Measurements from ENCODE around the gene THBD.

Gene THBD

DNA sequence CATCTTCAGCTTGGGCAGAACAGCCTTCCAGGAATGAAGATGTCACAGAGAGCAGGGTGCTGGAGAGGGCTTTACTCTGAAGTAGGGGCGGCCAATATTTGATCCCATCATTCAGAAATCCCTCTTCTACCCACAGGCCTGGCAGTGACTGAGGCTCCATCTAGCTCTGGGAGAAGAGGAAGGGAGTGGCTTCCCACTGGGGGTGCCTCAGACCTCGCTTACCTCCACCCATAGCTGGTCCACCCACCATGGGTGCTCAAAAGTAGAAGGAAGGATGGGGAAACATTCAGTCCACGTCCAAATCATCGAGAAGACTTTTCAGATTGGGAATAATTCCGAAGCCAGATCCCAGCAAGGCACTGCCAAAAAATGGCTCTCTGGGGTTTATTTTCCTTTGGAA is 11.8 kb upstream of the THBD start:
- no peak for DNase-seq

- no peak for DNase-seq
Measured at GRCh38 chr20:23060629-23061028, 11.2 kb upstream of the THBD start.

- no peak for DNase-seq
Measured at GRCh38 chr20:23059846-23060245, 10.4 kb upstream of the THBD start.

- DNase-seq = no peak
Measured at GRCh38 chr20:23059001-23059400, 9.5 kb upstream of the THBD start.

DNA sequence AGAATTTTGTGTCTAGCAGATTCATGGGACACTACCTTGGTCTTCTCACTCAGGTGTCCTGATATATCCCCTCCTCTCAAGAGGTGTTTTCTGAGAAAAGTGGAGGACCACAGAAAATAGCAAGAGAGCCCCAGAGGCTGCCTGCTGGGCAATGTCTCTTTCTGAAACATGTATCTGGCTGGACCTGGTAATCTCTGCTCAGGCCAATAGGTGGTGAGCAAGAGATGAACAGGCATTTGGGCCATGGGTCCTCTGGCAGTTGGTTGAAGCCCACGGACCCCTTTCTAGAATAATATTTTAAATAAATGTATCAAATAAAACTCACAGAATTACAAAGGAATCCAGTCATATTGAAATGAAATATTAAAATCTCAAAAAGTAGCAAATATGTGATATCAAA is 8.8 kb upstream of the THBD start:
- no peak for DNase-seq

DNA sequence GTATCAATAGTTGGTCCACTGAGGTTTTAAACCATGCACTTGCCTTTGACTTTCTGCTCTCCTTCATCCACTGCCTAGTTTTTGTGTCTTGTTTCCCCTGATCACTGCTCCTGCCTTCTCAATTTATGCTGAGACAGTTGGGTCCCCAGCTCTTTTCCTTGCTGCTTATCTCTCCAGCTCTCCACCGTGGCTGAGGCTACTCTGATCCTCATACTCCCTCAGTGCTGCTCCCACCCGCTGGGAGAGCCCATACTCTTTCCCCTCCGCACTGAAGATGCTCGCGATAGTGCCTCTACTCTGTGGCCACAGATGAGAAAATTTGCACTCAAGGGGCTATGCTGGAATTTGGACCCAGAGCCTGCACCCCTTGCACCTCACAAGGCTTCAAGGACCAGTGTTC is 3.4 kb upstream of the THBD start:
- no peak for DNase-seq

GRCh38 chr20:23050847-23051627 is 1.6 kb upstream of the THBD start:
- peak; percentile 61 to 72 for DNase-seq

GRCh38 chr20:23050076-23050838 is 785 bp upstream of the THBD start:
- DNase-seq = peak in 1 of 2 experiments; percentile 19

DNA sequence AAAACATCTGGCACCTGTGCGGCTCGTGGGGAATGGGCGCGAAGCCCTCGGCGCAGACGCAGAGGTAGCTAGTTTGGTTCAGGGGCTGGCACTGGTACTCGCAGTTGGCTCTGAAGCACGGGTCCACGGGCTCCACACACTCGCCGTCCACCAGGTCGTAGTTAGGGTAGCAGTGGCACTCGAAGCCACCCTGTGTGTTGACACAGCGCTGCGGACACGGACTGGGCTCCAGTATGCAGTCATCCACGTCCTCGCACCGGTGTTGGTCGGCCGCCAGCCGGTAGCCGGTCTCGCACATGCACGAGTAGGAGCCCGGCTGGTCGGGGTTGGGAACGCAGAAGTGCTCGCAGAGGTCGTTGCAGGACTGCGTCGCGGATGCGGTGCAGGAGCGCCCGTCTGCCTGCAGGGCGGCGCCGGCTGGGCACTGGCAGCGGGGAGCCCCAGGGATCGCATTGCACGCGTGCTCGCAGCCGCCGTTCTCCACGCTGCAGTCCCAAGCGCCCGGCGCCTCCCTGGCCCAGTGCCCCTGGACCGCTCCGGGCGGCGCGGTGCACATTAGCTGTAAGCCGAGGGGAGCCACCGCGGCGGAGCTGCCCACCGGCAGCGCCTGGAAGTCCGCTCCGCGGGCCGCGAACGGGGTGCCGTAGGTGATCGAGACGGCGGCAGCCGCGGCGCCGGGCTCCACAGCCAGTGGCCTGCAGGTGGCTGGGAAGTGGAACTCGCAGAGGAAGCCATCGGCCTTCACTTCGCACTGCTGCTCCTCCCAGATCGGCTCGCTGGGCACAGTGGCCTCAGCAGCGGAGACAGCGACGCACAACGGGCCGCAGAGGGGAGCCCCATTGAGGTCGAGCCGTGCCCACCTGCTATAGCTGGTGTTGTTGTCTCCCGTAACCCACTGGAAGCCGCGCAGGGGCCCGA is 930 bp downstream of the THBD start:
- DNase-seq = peak; percentile 51 to 59

- peak in 1 of 2 experiments; percentile 31 for DNase-seq
Measured at GRCh38 chr20:23047738-23048214, 1.7 kb downstream of the THBD start.

DNA sequence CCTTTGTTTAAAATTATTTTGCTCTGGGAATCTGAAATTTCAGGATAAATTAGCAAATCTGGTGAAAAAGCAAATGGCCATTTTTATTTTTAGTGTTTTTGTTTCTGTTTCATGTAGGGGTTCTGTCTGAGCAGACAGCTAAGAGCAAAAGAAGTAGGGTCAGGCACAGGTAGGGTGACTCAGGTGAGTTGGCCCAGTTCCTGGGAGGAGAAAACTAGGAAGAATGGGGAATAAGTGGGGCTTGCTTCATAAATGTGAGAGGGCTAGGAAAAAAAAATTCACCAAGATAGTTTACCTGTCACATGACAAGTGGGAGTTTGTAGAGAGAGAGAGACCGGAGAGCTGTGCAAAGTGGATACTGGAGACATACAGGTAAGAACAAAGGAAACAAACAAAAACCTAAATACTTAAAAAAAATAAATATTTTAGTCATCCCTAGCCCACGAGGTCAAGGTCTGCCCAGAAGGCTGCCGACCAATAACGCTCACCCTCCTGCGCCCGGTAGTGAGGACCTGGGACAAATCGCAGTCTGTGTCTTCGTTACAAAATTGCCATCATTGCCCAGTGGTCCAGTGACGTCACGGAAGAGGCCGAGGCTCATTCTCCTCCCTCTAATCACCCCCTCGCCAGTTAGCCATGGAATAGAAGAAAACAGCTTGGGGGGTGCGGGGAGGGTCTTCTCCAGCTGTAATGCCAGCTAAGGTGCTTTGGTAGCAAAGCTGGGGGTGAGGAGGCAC is 2.3 kb downstream of the THBD start:
- DNase-seq = no peak

GRCh38 chr20:23046431-23046830 is 3.0 kb downstream of the THBD start:
- DNase-seq = no peak

- DNase-seq = no peak
Measured at GRCh38 chr20:23043376-23043775, 6.1 kb downstream of the THBD start.

- DNase-seq = no peak
Measured at GRCh38 chr20:23042270-23042669, 7.2 kb downstream of the THBD start.

DNA sequence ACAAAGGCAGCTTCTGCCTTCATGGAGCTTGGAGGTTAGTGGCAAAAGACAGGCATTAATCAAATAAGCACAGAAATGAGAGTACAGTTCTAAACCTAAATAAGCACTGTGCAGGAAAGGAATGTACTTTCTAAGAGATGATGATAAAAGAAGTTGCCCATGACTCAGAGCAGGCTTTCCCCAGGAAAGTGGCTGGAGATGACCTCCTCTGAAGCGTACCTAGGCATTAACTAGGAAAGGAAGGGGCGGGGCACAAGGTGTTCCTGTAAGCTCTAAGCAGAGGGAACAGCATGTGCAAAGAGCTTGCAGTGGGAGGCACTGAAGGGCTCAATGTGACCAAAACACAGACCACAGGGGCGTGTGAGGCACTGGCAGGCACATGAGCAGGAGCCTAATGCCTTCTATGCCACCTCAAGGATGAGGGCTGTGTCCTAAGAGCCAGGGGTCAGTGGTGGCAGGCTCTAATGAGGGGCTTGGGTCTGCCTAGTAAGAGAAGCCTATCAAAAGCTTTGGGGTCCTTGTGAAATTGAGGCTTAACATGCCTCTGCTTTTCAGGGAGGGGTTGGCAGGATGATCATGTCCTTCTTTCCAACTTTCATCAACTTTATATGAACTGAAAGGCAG is 9.5 kb downstream of the THBD start:
- DNase-seq = no peak

- DNase-seq = no peak
Measured at GRCh38 chr20:23039136-23039875, 10.2 kb downstream of the THBD start.

DNA sequence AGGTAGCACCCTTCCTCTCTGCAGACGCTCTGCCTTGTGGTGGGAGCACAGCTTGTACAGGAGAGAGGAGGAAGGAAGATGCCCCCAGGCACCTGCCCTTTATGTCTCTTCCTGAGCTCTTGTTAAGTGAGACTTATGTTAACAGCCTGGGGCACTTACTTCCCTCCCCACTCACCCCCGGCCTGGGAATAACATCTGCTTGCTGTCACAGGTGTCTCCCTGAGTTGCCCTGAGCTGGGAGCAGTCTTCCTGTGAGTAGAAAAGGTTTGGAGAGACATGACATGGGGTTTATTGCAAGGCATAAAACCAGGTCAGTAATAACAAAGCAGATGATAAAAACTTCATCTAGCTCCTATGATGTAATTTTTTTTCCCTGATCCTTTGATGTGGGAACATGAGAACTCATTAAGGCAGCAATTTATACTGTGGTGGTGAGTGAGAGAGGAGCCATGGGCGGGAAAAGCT is 12.4 kb downstream of the THBD start:
- no peak for DNase-seq

DNA sequence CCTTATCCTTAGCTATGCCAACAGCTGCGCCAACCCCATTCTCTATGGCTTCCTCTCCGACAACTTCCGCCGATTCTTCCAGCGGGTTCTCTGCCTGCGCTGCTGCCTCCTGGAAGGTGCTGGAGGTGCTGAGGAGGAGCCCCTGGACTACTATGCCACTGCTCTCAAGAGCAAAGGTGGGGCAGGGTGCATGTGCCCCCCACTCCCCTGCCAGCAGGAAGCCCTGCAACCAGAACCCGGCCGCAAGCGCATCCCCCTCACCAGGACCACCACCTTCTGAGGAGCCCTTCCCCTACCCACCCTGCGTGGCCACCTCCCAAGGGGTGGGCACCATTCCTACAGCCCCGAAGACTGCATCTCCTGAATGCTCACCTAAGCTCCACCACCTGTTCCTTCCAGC is 13.1 kb downstream of the THBD start:
- DNase-seq = no peak

DNA sequence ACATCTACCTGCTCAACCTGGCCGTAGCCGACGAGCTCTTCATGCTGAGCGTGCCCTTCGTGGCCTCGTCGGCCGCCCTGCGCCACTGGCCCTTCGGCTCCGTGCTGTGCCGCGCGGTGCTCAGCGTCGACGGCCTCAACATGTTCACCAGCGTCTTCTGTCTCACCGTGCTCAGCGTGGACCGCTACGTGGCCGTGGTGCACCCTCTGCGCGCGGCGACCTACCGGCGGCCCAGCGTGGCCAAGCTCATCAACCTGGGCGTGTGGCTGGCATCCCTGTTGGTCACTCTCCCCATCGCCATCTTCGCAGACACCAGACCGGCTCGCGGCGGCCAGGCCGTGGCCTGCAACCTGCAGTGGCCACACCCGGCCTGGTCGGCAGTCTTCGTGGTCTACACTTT is 13.7 kb downstream of the THBD start:
- no peak for DNase-seq

DNA sequence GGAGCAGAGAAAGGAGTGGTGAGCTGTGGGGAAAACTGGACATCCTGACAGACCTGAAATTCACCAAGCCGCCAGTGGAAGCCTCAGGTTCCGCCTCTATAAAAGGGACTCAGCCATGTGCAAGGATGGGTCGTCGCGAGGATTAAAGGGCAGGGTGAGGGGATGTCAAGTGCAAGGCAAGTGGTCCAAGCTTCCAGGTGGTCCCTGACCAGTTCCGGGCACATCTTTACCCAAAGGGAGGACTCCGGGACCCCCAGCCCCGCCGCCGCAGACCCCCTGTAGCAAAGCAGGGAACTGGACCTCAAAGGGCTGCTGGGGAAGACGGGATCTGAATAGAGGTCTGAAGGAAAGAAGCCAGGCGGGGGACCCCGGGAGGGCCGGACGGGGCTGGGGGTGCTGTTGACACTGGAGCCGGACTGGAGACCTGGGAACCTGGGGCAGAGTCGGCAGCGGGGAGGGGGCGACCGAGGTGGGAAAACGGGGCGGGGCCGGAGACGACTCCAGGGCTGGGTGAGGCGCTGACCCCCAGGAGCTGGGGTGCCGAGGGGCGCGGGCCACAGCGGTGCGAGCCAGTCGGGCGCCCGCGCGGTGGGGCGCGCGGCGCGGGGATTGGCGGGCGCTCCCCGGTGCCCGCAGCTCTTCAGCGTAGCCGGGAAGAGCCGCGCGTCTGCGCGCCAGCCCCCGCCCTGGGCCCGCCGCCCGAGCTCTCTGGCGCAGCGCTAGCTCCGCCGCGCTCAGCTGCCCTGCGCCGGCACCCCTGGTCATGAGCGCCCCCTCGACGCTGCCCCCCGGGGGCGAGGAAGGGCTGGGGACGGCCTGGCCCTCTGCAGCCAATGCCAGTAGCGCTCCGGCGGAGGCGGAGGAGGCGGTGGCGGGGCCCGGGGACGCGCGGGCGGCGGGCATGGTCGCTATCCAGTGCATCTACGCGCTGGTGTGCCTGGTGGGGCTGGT is 14.5 kb downstream of the THBD start, which contains the start of gene SSTR4:
Gene SSTR4 (plus strand): TSS at position 592 of the 951 bp plus-strand sequence. CDS start 172 bp downstream, at position 764.
- no peak for DNase-seq

All from activated T-cell treated with anti-CD3 and anti-CD28 coated beads, Interleukin-2, amount 50 U/mL, for 48 hours (primary cell).